ENCODE data around the gene PDE6D. TPM values are rescaled to one million over a fixed set of nuclear protein-coding genes. Genes with fewer than 3 reads are reported as not detected.

Gene PDE6D
- total and polyA plus RNA-seq, 2 of the 13 experiments (the other 11 are each of a cell fraction or from before 2014, with no cell fraction given): 14.1 to 23.2 TPM

DNA sequence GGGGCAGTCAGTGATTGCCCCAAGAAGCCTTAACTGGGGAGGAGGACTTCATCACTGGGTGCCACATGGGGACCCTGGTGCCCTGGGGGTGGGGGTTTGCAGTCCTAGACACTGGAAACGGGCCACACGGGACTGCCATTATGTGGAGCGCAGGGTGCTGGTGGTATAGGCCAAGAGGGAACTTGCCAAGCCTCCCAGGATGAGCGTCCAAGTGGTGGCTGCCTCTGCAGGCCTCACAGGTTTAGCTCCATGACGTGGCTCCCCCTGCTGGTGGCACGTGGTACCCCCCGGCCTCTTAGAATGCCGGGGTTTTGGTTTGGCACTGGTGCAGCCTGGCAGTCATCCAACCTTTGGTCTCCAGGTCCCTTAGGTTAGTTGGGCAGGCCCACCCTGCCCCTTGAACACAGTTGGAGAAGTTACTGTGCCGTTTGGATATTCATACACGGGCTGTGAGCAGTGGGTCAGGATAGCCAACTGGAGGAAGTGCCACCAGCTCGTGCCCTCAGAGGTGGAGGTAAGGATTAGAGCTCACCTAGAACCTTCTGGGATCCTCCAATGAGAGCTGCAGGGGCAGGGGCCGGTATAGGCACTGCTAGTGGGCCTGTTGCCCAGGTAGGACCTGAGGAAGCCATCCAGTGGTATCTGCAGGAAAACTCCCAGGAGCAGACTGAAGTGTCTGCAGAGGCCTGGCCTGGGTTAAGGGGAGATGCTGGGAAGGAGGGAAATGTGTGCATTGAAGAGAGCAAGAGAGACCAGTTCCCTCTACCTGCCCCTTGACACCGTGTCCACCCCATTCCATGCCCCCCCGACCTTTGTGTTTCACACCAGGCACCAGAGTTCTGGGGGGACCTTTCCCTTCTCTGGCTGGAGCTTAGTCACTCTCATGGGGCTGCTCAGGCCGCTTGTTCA lies 67.1 kb downstream of the PDE6D start (continued):
- TF ChIP-seq, protein P1, sequence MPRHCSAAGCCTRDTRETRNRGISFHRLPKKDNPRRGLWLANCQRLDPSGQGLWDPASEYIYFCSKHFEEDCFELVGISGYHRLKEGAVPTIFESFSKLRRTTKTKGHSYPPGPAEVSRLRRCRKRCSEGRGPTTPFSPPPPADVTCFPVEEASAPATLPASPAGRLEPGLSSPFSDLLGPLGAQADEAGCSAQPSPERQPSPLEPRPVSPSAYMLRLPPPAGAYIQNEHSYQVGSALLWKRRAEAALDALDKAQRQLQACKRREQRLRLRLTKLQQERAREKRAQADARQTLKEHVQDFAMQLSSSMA (CRISPR knock-in tag; IDR thresholded peaks at IDR 0.05): peak; percentile 72; the same call in 1 of the 2 replicates
- TF ChIP-seq KDM4B (CRISPR knock-in tag; IDR thresholded peaks at IDR 0.05) (no peak), ZNF446 (CRISPR knock-in tag; IDR thresholded peaks at IDR 0.05) (0 out of 2 replicates have a peak, but pooled peaks have one; percentile 20), ZNF468 (CRISPR knock-in tag; IDR thresholded peaks at IDR 0.05) (no peak), KLF6 (CRISPR knock-in tag; IDR thresholded peaks at IDR 0.05) (peak; percentile 61; the same call in 1 of the 2 replicates), ZNF205 (CRISPR knock-in tag; IDR thresholded peaks at IDR 0.05) (peak; percentile 83), ZMAT3 (CRISPR knock-in tag; conservative IDR thresholded peaks at IDR 0.05) (peak; percentile 68; the same call in 1 of the 2 replicates), RBFOX2 (IDR thresholded peaks at IDR 0.05; ENCODE audit: low read depth, low read length) (peak; percentile 74), ZNF274 (CRISPR knock-in tag; IDR thresholded peaks at IDR 0.05) (no peak), ZNF747 (CRISPR knock-in tag; IDR thresholded peaks at IDR 0.05; ENCODE audit: borderline replicate concordance) (peak; percentile 42; the same call in 1 of the 2 replicates), ZNF775 (CRISPR knock-in tag; IDR thresholded peaks at IDR 0.05; ENCODE audit: borderline replicate concordance) (no peak), SP4 (CRISPR knock-in tag; IDR thresholded peaks at IDR 0.05) (peak; percentile 79; the same call in 1 of the 2 replicates), ZNF337 (CRISPR knock-in tag; IDR thresholded peaks at IDR 0.05; ENCODE audit: borderline replicate concordance, low read depth) (no peak), EED (CRISPR knock-in tag; IDR thresholded peaks at IDR 0.05) (peak; percentile 79; the same call in 1 of the 2 replicates), RXRA (CRISPR knock-in tag; IDR thresholded peaks at IDR 0.05) (peak; percentile 71), CHD2 (IDR thresholded peaks at IDR 0.05; ENCODE audit: low read depth, low read length) (peak; percentile 57), HES4 (CRISPR knock-in tag; IDR thresholded peaks at IDR 0.05; ENCODE audit: borderline replicate concordance) (no peak; the same call in 1 of the 2 replicates), FOXK2 (IDR thresholded peaks at IDR 0.05) (no peak)
- TF ChIP-seq, protein P2, sequence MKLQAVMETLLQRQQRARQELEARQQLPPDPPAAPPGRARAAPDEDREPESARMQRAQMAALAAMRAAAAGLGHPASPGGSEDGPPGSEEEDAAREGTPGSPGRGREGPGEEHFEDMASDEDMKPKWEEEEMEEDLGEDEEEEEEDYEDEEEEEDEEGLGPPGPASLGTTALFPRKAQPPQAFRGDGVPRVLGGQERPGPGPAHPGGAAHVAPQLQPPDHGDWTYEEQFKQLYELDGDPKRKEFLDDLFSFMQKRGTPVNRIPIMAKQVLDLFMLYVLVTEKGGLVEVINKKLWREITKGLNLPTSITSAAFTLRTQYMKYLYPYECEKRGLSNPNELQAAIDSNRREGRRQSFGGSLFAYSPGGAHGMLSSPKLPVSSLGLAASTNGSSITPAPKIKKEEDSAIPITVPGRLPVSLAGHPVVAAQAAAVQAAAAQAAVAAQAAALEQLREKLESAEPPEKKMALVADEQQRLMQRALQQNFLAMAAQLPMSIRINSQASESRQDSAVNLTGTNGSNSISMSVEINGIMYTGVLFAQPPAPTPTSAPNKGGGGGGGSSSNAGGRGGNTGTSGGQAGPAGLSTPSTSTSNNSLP (IDR thresholded peaks at IDR 0.05; ENCODE audit: low read depth, low read length): no peak
- TF ChIP-seq, protein P3, sequence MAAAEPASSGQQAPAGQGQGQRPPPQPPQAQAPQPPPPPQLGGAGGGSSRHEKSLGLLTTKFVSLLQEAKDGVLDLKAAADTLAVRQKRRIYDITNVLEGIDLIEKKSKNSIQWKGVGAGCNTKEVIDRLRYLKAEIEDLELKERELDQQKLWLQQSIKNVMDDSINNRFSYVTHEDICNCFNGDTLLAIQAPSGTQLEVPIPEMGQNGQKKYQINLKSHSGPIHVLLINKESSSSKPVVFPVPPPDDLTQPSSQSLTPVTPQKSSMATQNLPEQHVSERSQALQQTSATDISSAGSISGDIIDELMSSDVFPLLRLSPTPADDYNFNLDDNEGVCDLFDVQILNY (CRISPR knock-in tag; conservative IDR thresholded peaks at IDR 0.05): 0 out of 2 replicates have a peak, but pooled peaks have one; percentile 25
- TF ChIP-seq, protein P4, sequence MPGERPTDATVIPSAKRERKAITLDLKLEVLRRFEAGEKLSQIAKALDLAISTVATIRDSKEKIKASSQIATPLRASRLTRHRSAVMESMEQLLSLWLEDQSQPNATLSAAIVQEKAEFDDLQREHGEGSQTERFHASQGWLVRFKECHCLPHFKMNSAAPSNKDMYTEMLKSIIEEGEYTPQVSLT (CRISPR knock-in tag; IDR thresholded peaks at IDR 0.05; ENCODE audit: borderline replicate concordance, low read depth): no peak
- TF ChIP-seq, protein P5, sequence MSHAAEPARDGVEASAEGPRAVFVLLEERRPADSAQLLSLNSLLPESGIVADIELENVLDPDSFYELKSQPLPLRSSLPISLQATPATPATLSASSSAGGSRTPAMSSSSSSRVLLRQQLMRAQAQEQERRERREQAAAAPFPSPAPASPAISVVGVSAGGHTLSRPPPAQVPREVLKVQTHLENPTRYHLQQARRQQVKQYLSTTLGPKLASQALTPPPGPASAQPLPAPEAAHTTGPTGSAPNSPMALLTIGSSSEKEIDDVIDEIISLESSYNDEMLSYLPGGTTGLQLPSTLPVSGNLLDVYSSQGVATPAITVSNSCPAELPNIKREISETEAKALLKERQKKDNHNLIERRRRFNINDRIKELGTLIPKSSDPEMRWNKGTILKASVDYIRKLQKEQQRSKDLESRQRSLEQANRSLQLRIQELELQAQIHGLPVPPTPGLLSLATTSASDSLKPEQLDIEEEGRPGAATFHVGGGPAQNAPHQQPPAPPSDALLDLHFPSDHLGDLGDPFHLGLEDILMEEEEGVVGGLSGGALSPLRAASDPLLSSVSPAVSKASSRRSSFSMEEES (CRISPR knock-in tag; IDR thresholded peaks at IDR 0.05): peak; percentile 58; the same call in 1 of the 2 replicates
- TF ChIP-seq, protein P6, sequence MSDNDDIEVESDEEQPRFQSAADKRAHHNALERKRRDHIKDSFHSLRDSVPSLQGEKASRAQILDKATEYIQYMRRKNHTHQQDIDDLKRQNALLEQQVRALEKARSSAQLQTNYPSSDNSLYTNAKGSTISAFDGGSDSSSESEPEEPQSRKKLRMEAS (IDR thresholded peaks at IDR 0.05): peak; percentile 88
